ENCODE measurements around the gene HNRNPA1.
"Not testable (repeated sequence)": the region's sequence is repeated elsewhere in the genome, so short reads cannot be mapped to it uniquely, and the experiment has no call there.

HNRNPA1 gene

DNA sequence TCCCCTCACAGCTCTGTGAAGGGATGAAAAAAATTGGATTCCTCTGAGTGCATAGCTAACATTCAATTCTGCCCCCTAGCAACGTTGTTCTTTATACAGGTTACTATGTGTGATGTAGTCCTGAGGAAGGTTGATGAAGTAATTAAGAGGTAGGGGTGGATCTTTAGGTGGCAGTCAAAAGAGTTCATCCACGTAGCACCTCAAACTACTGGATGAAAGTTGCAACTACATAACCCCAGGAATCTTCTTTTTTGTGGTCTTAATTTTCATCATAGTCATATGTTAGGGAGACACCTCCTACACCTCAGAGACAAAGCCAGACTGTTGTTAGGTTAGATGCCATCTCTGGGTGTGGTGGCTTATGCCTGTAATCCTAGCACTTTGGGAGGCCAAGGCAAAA is 30.5 kb downstream of the HNRNPA1 start:
- H3K27ac ChIP-seq (replicated peaks), result no peak overlapping the region
- TF ChIP-seq POLR2AphosphoS5 (IDR thresholded peaks at IDR 0.05; ENCODE audit: low read depth), result no peak
- no peak for TF ChIP-seq SPI1 (IDR thresholded peaks at IDR 0.05; ENCODE audit: borderline replicate concordance, low read depth)
- TF ChIP-seq, protein P1, sequence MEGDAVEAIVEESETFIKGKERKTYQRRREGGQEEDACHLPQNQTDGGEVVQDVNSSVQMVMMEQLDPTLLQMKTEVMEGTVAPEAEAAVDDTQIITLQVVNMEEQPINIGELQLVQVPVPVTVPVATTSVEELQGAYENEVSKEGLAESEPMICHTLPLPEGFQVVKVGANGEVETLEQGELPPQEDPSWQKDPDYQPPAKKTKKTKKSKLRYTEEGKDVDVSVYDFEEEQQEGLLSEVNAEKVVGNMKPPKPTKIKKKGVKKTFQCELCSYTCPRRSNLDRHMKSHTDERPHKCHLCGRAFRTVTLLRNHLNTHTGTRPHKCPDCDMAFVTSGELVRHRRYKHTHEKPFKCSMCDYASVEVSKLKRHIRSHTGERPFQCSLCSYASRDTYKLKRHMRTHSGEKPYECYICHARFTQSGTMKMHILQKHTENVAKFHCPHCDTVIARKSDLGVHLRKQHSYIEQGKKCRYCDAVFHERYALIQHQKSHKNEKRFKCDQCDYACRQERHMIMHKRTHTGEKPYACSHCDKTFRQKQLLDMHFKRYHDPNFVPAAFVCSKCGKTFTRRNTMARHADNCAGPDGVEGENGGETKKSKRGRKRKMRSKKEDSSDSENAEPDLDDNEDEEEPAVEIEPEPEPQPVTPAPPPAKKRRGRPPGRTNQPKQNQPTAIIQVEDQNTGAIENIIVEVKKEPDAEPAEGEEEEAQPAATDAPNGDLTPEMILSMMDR (IDR thresholded peaks at IDR 0.05; ENCODE audit: insufficient read depth, low read length), result no peak
- TF ChIP-seq, protein P2, sequence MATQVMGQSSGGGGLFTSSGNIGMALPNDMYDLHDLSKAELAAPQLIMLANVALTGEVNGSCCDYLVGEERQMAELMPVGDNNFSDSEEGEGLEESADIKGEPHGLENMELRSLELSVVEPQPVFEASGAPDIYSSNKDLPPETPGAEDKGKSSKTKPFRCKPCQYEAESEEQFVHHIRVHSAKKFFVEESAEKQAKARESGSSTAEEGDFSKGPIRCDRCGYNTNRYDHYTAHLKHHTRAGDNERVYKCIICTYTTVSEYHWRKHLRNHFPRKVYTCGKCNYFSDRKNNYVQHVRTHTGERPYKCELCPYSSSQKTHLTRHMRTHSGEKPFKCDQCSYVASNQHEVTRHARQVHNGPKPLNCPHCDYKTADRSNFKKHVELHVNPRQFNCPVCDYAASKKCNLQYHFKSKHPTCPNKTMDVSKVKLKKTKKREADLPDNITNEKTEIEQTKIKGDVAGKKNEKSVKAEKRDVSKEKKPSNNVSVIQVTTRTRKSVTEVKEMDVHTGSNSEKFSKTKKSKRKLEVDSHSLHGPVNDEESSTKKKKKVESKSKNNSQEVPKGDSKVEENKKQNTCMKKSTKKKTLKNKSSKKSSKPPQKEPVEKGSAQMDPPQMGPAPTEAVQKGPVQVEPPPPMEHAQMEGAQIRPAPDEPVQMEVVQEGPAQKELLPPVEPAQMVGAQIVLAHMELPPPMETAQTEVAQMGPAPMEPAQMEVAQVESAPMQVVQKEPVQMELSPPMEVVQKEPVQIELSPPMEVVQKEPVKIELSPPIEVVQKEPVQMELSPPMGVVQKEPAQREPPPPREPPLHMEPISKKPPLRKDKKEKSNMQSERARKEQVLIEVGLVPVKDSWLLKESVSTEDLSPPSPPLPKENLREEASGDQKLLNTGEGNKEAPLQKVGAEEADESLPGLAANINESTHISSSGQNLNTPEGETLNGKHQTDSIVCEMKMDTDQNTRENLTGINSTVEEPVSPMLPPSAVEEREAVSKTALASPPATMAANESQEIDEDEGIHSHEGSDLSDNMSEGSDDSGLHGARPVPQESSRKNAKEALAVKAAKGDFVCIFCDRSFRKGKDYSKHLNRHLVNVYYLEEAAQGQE (IDR thresholded peaks at IDR 0.05; ENCODE audit: insufficient replicate concordance, low read depth), result no peak
- no peak for TF ChIP-seq GABPA (IDR thresholded peaks at IDR 0.05; ENCODE audit: low read depth)
- H3K27me3 ChIP-seq (ENCODE audit: insufficient read depth, poor library complexity, severe bottlenecking), result no peaks in the 10 kb centered on the region
- no peak overlapping the region for H3K4me3 ChIP-seq (replicated peaks; ENCODE audit: insufficient read depth, low read length)
- DNase-seq (ENCODE audit: low read depth in 1 of 2, low spot score in 1 of 2), result no peak

DNA sequence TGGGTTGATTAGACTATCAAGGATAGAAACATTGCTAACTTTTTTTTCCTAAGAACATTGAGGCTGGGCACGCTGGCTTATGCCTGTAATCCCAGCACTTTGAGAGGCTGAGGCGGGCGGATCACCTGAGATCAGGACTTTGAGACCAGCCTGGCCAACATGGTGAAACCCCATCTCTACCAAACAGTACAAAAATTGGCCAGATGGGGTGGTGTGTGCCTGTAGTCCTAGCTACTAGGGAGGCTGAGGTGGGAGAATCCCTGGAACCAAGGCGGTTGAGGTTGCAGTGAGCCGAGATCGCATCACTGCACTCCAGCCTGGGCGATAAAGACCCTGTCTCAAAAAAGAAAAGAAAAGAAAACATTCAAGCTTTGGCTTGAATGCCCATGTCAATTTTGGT is 31.8 kb downstream of the HNRNPA1 start:
- DNase-seq (ENCODE audit: low read depth in 1 of 2, low spot score in 1 of 2); H3K4me3 ChIP-seq (replicated peaks; ENCODE audit: insufficient read depth, low read length); H3K27ac ChIP-seq (replicated peaks); H3K27me3 ChIP-seq (ENCODE audit: insufficient read depth, poor library complexity, severe bottlenecking): not testable (repeated sequence)

DNA sequence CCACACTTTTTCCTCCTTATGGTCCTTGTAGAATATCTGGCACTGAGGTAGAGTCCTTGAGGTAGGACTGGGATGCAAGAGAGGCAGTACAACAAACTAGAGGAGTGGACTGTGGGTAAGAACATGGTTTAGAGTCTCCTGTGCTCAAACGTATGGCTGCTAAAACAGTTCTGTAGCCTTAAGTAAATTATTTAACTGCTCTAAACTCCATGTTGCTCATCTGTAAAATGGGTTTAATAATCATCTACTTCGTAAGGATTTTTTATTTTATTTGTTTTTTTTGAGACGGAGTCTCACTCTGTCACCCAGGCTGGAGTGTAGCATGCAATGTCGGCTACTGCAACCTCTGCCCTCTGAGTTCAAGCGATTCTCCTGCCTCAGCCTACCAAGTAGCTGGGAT is 40.8 kb downstream of the HNRNPA1 start:
- H3K4me3 ChIP-seq (replicated peaks; ENCODE audit: insufficient read depth, low read length), result no peak overlapping the region
- no peak for DNase-seq (ENCODE audit: low read depth in 1 of 2, low spot score in 1 of 2)
- H3K27me3 ChIP-seq (ENCODE audit: insufficient read depth, poor library complexity, severe bottlenecking), result no peaks in the 10 kb centered on the region
- no peak overlapping the region for H3K27ac ChIP-seq (replicated peaks)
- TF ChIP-seq, protein P1 (IDR thresholded peaks at IDR 0.05; ENCODE audit: insufficient read depth, low read length), result no peak
- TF ChIP-seq SPI1 (IDR thresholded peaks at IDR 0.05; ENCODE audit: borderline replicate concordance, low read depth), result no peak
- no peak for TF ChIP-seq GABPA (IDR thresholded peaks at IDR 0.05; ENCODE audit: low read depth)
- no peak for TF ChIP-seq POLR2AphosphoS5 (IDR thresholded peaks at IDR 0.05; ENCODE audit: low read depth)
- TF ChIP-seq, protein P2 (IDR thresholded peaks at IDR 0.05; ENCODE audit: insufficient replicate concordance, low read depth), result no peak

DNA sequence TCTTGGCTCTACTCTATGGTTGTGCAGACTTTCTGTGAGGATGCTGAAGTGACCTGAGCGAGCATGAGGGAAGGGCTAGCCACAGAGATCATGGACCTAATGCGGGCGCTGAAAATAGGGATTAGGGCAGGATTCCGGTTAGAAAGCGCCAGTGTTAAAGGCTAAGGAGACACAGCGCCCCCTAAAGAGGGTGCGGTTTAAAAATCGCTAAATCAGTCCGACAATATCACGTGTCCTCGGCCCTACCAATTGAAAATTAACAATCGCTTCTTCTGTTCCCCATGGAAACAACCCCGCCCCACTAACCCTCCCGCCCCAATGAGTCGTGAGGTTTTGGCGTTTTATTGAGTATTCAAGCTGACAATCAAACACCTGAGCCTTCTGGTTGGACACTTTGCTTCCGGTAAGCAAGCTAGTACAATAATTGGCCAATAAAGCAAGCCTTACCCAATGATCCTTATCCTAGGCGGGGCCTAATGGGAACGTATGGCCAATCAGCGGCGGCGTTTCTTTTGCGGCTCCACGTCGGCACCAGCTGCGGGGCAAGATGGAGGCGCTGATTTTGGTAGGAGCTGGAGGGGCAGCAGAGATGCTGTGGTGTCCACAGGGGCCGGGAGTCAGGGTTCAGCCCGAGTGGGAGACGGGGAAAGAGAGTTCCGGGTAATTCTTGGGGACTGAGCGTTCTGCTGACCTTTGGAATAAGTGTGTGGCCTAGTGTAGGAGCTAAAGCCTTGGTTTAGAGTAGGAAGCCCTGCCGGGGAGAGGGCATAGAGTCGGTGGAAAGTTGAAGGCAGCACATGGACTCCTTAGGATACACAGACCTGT is 44.3 kb downstream of the HNRNPA1 start, which contains the start of gene COPZ1:
COPZ1 (plus strand) TSS at position 515 of the 825 bp plus-strand sequence; CDS start at position 548, 33 bp downstream.
- DNase-seq (ENCODE audit: low read depth in 1 of 2, low spot score in 1 of 2), result peak; percentile 99 to 100
- TF ChIP-seq, protein P2 (IDR thresholded peaks at IDR 0.05; ENCODE audit: insufficient replicate concordance, low read depth), result peak; percentile 61
- TF ChIP-seq GABPA (IDR thresholded peaks at IDR 0.05; ENCODE audit: low read depth) (no peak), POLR2AphosphoS5 (IDR thresholded peaks at IDR 0.05; ENCODE audit: low read depth) (peak; percentile 79; the same call in 1 of the 2 replicates), SPI1 (IDR thresholded peaks at IDR 0.05; ENCODE audit: borderline replicate concordance, low read depth) (no peak)
- TF ChIP-seq, protein P1 (IDR thresholded peaks at IDR 0.05; ENCODE audit: insufficient read depth, low read length), result peak; percentile 85
- Histone ChIP-seq H3K27ac (replicated peaks) (peak within 1 kb of the TSS; percentile 83), H3K4me3 (replicated peaks; ENCODE audit: insufficient read depth, low read length) (peak within 1 kb of the TSS; percentile 67), H3K27me3 (ENCODE audit: insufficient read depth, poor library complexity, severe bottlenecking) (no peaks in the 10 kb centered on the region)

DNA sequence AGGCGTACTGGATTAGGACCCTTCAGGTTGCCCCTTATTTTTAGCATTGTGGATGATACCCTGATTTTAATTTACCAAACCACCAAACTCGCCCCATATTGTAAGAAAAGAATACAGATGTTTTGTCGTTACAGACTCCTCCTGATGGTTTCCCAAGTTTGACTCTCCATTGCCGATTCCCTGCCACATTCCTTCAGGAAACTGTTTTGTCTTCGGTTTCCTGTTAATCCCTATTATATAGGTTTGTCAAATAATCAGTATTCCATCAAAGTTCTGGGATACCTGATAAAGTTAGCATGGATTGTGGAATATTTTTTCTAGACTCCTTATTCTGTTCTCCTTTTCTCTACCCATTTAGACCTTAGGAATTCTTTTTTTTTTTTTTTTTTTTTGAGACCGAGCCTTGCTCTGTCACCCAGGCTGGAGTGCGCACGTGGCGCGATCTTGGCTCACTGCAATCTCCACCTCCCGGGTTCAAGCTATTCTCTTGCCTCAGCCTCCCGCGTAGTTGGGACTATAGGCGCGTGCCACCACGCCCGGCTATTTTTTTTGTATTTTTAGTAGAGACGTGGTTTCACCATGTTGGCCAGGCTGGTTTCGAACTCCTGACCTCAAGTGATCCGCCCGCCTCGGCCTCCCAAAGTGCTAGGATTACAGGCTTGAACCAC is 45.0 kb downstream of the HNRNPA1 start:
- H3K27me3 ChIP-seq (ENCODE audit: insufficient read depth, poor library complexity, severe bottlenecking), result not testable (repeated sequence)
- Histone ChIP-seq H3K27ac (replicated peaks) (peak overlapping the region; percentile 83), H3K4me3 (replicated peaks; ENCODE audit: insufficient read depth, low read length) (peak overlapping the region; percentile 67)
- peak in 1 of 2 experiments; percentile 60 for DNase-seq (ENCODE audit: low read depth in 1 of 2, low spot score in 1 of 2)

Data from HL-60 (cell line).